NCI-H2171 treated with DMSO at 0.1 percent for 48 hours (cell line): ENCODE results near the gene CRCP.
"Not testable (repeated sequence)": the region's sequence is repeated elsewhere in the genome, so short reads cannot be mapped to it uniquely, and the experiment has no call there.

Source experiments
- DNase-seq: peaks from one replicate; lab custom pipeline; 2025; lab: John Stamatoyannopoulos, UW

The CRCP gene

DNA sequence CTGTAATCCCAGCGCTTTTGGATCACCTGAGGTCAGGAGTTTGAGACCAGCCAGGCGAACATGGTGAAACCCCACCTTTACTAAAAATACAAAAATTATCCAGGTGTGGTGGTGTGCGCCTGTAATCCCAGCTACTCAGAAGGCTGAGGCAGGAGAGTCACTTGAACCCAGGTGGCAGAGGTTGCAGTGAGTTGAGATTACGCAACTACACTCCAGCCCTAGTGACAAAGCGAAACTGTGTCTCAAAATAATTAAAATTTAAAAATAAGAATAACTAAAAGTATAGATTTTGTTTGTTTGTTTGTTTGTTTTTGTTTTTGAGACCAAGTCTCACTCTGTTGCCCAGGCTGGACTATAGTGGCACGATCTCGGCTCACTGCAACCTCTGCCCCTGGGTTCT lies 41.4 kb downstream of the CRCP start:
- not testable (repeated sequence) for DNase-seq

- no peak for DNase-seq
Observed at GRCh38 chr7:66157060-66157459, 42.4 kb downstream of the CRCP start.

- no peak for DNase-seq
Observed at GRCh38 chr7:66162622-66163021, 48.0 kb downstream of the CRCP start.

DNA sequence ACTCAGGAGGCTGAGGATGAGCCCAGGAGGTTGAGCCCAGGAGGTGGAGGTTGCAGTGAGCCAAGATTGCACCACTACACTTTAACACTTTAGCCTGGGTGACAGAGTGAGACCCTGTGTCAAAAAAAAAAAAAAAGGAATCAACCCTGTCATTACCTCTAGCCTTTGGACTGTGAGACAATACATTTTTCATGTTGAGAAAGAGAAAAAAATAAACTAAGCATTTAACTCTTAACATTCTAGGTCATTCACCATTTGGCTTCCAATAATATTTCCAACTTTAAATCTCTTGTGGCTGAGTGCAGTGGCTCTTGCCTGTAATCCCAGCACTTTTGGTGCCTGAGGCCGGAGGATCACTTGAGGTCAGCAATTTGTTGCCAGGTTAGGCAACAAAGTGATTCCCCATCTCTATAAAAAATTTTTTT lies 48.6 kb downstream of the CRCP start:
- DNase-seq, result no peak

GRCh38 chr7:66164356-66164755 lies 49.7 kb downstream of the CRCP start:
- DNase-seq, result no peak

GRCh38 chr7:66167773-66168387 lies 53.2 kb downstream of the CRCP start:
- no peak for DNase-seq

- DNase-seq, result no peak
Observed at GRCh38 chr7:66169616-66170015, 55.0 kb downstream of the CRCP start.

DNA sequence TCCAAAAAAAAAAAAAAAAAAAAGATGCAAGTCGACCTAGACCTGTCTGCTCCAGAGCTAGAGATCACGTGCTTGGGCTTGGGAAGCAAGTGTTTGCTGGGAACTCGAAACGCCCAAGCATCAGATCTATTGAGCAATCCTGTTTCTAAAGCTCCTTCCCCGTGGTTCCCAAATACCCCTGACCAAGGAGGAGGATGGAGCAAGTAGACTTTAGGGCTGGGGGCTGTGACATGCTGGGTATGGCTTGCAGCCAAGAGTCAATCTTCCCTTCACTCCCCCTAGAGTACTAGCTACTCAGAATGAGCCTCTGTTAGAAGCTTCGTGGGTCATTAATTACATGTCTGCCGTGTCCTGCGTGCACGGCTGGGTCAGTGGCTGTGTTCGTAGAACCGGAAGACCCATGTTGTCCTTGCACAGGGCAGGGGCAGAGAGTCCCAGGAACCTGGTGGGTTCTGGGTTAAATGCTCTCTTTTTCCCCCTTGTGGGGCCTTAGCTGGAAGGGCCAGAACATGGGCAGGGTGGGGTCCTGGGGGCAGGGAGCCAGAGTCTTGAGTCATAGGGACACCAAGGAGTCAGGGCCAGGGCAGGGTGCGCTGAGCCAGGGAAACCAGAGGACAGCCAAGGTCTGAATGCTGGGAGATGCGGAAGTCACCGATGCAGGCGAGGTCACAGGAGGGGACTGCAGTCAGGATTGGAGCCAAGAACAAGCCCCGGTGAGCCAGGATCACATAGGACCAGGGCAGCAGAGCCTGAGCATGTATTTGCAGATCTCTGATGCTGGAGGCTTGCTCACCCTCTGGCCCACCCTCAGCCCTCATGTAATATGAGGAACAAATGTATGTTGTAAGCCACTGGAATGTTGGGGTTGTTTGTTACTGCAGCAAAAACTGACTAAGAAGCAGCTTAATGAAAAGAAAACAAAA lies 55.9 kb downstream of the CRCP start:
- peak; percentile 33 for DNase-seq

GRCh38 chr7:66172536-66173401 lies 58.1 kb downstream of the CRCP start:
- DNase-seq, result peak; percentile 83

GRCh38 chr7:66173856-66174255 lies 59.2 kb downstream of the CRCP start:
- DNase-seq, result no peak

- not testable (repeated sequence) for DNase-seq
Observed at GRCh38 chr7:66175006-66175405, 60.4 kb downstream of the CRCP start.

GRCh38 chr7:66176914-66177313 lies 62.3 kb downstream of the CRCP start:
- no peak for DNase-seq

DNA sequence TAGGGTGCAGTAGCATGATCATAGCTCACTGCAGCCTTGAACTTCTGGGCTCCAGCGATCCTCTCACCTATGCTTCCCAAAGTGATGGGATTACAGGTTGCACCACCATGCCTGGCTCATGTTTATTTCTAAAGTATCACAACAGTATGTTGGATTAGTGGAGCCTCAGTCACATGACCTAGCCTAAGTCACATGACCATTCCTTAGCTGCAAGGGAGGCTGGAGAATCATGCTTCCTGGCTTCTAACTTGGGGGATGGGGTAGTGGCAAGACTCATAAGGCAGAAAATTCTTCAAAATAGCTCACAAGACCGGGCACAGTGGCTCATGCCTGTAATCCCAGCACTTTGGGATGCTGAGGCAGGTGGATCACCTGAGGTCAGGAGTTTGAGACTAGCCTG lies 63.6 kb downstream of the CRCP start:
- DNase-seq, result no peak

DNA sequence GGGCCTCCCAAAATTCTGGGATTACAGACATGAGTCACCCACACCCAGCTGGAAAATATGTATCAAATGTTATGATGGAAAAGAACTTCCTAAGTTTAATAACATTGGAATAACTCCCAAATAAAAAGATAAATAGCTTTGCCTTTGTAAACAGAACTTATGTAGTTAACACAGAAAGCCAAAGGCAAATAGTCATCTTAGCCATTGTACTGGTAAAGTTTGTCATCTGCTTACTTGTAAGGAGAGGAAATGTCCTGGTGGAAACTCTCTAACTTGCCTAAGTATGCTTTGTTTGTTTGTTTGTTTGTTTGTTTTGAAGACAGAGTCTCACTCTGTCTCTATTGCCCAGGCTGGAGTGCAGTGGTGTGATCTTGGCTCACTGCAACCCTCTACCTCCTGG lies 66.7 kb downstream of the CRCP start:
- DNase-seq, result no peak

DNA sequence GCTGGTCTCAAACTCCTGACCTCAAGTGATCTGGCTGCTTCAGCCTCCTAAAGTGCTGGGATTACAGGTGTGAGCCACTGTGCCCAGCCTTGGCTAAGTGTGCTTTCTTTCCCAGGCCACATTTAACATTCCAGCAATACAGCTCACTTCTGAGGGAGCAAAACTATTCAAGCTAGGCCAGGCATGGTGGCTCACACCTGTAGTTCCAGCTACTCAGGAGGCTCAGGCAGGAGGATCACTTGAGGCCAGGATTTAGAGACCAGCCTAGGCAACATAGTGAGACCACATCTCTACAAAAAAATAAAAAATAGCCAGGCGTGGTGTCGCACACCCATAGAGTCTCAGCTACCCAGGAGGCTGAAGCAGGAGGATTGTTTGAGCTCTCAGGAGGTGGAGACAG lies 67.2 kb downstream of the CRCP start:
- DNase-seq, result no peak

GRCh38 chr7:66182920-66183319 lies 68.3 kb downstream of the CRCP start:
- DNase-seq, result no peak

- no peak for DNase-seq
Observed at GRCh38 chr7:66183700-66184099, 69.1 kb downstream of the CRCP start.

DNA sequence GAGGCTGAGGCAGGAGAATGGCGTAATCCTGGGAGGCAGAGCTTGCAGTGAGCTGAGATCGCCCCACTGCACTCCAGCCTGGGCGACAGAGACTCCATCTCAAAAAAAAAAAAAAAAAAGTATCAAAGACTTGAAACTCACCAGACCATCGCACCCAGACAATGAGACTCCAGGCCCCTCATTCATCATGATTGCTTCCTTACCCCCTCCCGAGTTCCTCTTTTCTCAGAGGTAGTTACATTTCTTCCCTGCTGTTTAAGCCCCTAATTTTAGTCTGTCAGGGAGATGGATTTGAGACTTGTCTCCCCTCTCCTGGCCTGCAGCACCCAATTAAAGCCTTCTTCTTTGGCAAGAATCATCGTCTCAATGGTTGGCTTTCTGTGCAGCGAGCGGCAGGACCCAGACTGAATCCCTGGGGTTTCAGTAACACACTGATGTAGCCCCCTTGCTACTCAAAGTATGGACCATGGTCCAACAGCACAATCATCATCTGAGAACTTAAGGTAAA lies 71.1 kb downstream of the CRCP start:
- DNase-seq, result no peak

GRCh38 chr7:66186991-66187390 lies 72.3 kb downstream of the CRCP start:
- DNase-seq, result no peak

GRCh38 chr7:66187905-66188304 lies 73.3 kb downstream of the CRCP start:
- no peak for DNase-seq

- no peak for DNase-seq
Observed at GRCh38 chr7:66188645-66189044, 74.0 kb downstream of the CRCP start.
